ENCODE data around the gene IRAK1. TPM values are rescaled to one million over a fixed set of nuclear protein-coding genes. Genes with fewer than 3 reads are reported as not detected.

The IRAK1 gene
- total and polyA plus RNA-seq, 11 donors, result 22.0 to 89.3 (median 29.7) TPM

GRCh38 chrX:153993079-153993478 lies 26.6 kb downstream of the IRAK1 start:
- Histone ChIP-seq H3K36me3 (no peaks in the 10 kb centered on the region), H3K27ac (no peak overlapping the region), H3K4me3 (no peak overlapping the region), H3K4me1 (no peaks in the 10 kb centered on the region), H3K27me3 (peaks cover 0 to 41% (median 0%) of the 10 kb centered on the region in 9 donors), H3K9me3 (no peaks in the 10 kb centered on the region)
- no peak for DNase-seq
- no peak for ATAC-seq
- TF ChIP-seq CTCF (IDR thresholded peaks at IDR 0.05) (no peak), POLR2A (IDR thresholded peaks at IDR 0.05) (no peak)
- 83 to 88% (median 85%) methylated on average over 8 to 12 of the region's 12 CpGs for WGBS, 4 donors
- intact Hi-C loops (cut with DNase I), result loop anchor here in 1 of 10 donors (10.0 kb wide), 1 partner anchor 368 kb away; no protein-coding TSS in a partner anchor

- WGBS, 4 donors, result 82 to 91% (median 87%) methylated on average over 8 of the region's 8 CpGs
- intact Hi-C loops (cut with DNase I), result loop anchor here in 1 of 10 donors (10.0 kb wide), 1 partner anchor 367 kb away; no protein-coding TSS in a partner anchor
Measured at GRCh38 chrX:153992180-153992579, 27.5 kb downstream of the IRAK1 start.

GRCh38 chrX:153991013-153991580 lies 28.6 kb downstream of the IRAK1 start:
- no peaks in the 10 kb centered on the region for H3K36me3 ChIP-seq
- H3K27ac ChIP-seq, result no peak overlapping the region
- no peak overlapping the region for H3K4me3 ChIP-seq
- DNase-seq (no peak), ATAC-seq (no peak)
- H3K4me1 ChIP-seq, result peaks cover 0 to 4% (median 0%) of the 10 kb centered on the region in 12 donors
- TF ChIP-seq POLR2A (IDR thresholded peaks at IDR 0.05) (no peak), CTCF (IDR thresholded peaks at IDR 0.05) (no peak)
- H3K9me3 ChIP-seq, result no peaks in the 10 kb centered on the region
- intact Hi-C loops (cut with DNase I), result loop anchor here in 1 of 10 donors (10.0 kb wide), 1 partner anchor 366 kb away; no protein-coding TSS in a partner anchor
- peaks cover 0 to 39% (median 0%) of the 10 kb centered on the region in 9 donors for H3K27me3 ChIP-seq
- 96 to 99% (median 98%) methylated on average over 3 of the region's 3 CpGs for whole genome bisulfite sequencing, 4 donors

More at GRCh38 chrX:153992180-153992579, 27.5 kb downstream of the IRAK1 start:
- no peaks in the 10 kb centered on the region for H3K9me3 ChIP-seq
- no peaks in the 10 kb centered on the region for H3K36me3 ChIP-seq
- TF ChIP-seq POLR2A (IDR thresholded peaks at IDR 0.05) (no peak), CTCF (IDR thresholded peaks at IDR 0.05) (no peak)
- no peak overlapping the region for H3K4me3 ChIP-seq
- DNase-seq (no peak), ATAC-seq (no peak)
- H3K4me1 ChIP-seq, result no peaks in the 10 kb centered on the region
- H3K27ac ChIP-seq, result no peak overlapping the region
- H3K27me3 ChIP-seq, result peaks cover 0 to 39% (median 0%) of the 10 kb centered on the region in 9 donors

- H3K4me3 ChIP-seq, result no peak overlapping the region
- no peaks in the 10 kb centered on the region for H3K9me3 ChIP-seq
- intact Hi-C loops (cut with DNase I), result loop anchor here in 1 of 10 donors (10.0 kb wide), 1 partner anchor 365 kb away; no protein-coding TSS in a partner anchor
- ATAC-seq (no peak), DNase-seq (no peak)
- 90 to 96% (median 91%) methylated on average over 13 to 14 of the region's 14 CpGs for WGBS, 4 donors
- peaks cover 0 to 42% (median 0%) of the 10 kb centered on the region in 9 donors for H3K27me3 ChIP-seq
- TF ChIP-seq CTCF (IDR thresholded peaks at IDR 0.05), result no peak
- H3K4me1 ChIP-seq, result peaks cover 0 to 13% (median 0%) of the 10 kb centered on the region in 12 donors
- H3K36me3 ChIP-seq, result no peaks in the 10 kb centered on the region
- no peak overlapping the region for H3K27ac ChIP-seq
Measured at GRCh38 chrX:153989973-153990655, 29.6 kb downstream of the IRAK1 start.

All from heart left ventricle (tissue), 16 donors.